HG03575 (cell line): ENCODE data around the gene TMEM163.
"Not testable (repeated sequence)": the region's sequence is repeated elsewhere in the genome, so short reads cannot be mapped to it uniquely, and the experiment has no call there.

Experiments
- ATAC-seq: cut with Tn5 transposase; IDR thresholded peaks from one replicate; pipeline ENCODE4 v1.9.1; 2021; ENCODE audit not compliant: unreplicated experiment, insufficient number of reproducible peaks, low FRiP score; ENCODE audit errors: extremely low read depth

The TMEM163 gene

DNA sequence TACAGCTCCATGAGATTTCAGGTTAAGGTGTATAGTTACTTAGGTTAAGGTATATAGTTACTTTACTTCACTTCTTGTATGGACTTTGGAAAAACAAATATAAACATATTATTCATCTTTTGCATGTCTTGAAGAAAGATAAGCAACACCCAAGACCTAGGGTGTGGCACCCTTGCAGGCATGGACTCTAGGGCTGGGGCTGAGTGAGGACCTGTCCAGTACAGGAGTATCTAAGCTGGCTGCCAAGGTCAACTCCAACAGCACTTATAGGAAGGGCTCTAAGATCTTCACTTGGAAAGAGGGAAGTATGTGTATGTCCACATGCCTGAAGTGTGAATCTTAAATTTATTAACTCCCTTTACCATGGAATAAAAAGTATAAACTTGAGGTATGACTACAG lies 7.1 kb upstream of the TMEM163 start:
- ATAC-seq, result no peak

DNA sequence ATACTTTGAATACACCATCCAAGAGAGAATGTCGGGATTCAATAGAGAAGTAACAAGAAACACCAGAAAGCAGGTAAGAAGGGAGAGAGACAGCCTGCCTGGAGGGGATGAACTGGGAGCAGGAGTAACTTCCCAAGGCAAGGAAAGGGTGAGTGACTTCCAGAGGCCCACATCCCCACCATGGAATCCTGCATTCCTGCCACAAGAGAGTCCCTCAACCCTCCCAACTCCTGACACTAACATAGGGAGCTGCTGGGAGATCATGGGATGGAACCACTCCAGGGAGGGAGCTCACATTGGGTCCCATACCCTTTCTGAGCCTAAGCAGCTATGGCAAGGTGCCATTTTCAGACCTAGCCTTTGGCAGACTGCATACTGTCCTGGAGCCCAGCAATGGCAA lies 5.5 kb upstream of the TMEM163 start:
- no peak for ATAC-seq

DNA sequence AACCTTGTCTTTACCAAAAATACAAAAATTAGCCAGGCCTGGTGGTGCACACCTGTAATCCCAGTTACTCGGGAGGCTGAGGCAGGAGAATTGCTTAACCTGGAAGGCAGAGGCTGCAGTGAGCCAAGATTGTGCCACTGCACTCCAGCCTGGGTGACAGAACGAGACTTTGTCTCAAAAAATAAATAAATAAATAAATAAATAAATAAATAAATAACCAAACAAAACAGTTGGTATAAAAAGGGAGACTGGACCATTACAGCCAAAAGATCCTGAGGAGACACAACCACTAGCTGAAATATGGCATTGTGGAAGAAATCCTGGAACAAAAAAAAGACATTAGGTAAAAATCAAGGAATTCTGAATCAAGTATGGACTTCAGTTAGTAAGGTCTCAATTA lies 4.9 kb upstream of the TMEM163 start:
- not testable (repeated sequence) for ATAC-seq

DNA sequence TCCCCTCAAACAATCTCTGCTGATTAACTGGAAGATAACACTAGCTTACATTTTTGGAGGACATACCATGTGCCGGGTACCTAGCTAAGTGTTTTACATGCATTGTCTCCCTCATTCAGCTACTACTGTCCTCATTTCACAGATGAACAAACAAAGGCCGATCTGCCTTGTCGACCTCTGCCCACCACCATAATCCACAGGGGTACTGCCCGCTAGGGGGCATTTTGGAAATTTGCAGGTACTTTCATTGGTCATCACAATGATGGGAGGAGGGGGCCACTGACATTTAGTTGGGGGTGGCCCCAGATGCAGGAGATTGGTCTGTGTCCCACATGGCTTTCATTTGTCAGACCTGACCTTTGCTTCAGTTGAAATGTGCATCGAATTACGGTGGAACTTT lies 3.9 kb upstream of the TMEM163 start:
- ATAC-seq, result no peak

- no peak for ATAC-seq
Measured at GRCh38 chr2:134721596-134721995, 2.8 kb upstream of the TMEM163 start.

- no peak for ATAC-seq
Measured at GRCh38 chr2:134718023-134718816, 580 bp downstream of the TMEM163 start.

DNA sequence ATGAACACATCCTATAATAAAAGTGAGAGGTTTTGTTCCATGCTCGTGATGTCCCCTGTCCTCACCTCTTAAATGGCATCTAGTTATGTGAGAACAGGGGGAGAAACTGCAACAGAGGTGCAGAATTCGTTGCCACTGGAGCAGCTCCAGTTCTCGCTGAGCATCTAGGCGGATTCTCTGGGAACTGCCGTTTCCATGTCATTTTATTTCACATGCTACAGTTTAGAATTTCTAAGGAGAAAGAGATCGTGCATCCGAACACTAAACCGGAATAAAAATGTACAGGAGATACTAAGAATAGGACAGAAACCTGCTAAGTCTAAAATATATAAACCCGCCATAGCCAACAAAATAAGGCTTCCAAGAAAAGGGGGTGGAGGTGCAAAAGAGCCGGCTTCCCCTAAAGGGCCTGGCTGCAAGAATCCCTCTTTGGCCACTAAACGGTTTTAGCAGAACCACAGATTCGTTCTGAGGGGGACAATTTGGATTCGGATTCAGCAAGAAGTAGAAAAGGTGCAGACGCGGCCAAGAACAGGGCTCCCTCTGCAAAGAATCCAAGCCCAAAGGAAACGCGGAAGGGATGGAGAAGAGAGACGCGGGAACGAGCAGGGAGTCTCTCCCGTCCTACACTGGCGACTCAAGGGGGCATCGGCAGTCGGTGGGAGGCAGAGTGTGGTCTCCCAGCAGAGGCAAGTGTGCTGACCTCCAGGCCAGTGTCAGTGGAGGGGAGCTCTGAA lies 1.3 kb downstream of the TMEM163 start:
- ATAC-seq, result no peak

- no peak for ATAC-seq
Measured at GRCh38 chr2:134716721-134717243, 2.0 kb downstream of the TMEM163 start.

GRCh38 chr2:134715932-134716643 lies 2.7 kb downstream of the TMEM163 start:
- ATAC-seq, result no peak

- ATAC-seq, result no peak
Measured at GRCh38 chr2:134714228-134714627, 4.6 kb downstream of the TMEM163 start.

- ATAC-seq, result no peak
Measured at GRCh38 chr2:134713606-134714005, 5.2 kb downstream of the TMEM163 start.

- no peak for ATAC-seq
Measured at GRCh38 chr2:134713176-134713575, 5.6 kb downstream of the TMEM163 start.

GRCh38 chr2:134712736-134713135 lies 6.1 kb downstream of the TMEM163 start:
- no peak for ATAC-seq

DNA sequence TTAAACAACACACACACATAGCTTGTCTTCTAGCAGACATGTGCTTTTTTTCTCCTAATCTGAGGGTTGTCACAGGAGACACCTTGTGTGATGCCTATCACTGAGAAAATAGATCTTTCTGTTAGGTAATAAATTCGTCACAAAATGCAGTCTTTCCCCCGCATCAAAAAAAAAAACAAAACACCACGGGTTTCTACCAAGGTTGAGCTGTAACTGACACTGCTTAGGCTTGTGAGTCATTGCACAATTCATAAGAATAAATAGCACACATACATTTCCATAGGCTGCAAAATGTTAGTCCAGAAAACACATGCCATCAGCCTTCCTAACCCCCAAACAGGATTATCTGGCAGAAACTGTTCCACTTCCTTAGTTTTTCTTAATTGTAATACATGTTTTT lies 6.5 kb downstream of the TMEM163 start:
- no peak for ATAC-seq

GRCh38 chr2:134711692-134712091 lies 7.1 kb downstream of the TMEM163 start:
- no peak for ATAC-seq

DNA sequence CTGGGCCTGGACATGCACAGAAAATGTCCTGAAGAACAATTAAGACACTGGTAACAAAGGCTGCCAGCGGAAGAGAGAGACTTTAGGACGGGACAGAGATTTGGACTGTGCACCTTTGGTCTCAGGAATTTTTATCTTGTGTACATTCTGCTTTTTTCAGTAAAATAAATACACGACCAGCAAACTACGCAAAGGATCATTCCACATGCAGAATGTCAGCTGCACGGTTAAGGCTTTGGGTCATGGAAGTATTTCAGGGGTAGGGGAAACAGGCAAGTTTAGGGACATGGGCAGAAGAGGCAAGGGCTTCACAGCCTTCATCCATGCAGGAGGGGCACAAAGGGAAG lies 11.5 kb downstream of the TMEM163 start:
- no peak for ATAC-seq

GRCh38 chr2:134706587-134707329 lies 12.0 kb downstream of the TMEM163 start:
- ATAC-seq, result no peak

GRCh38 chr2:134705861-134706586 lies 12.8 kb downstream of the TMEM163 start:
- no peak for ATAC-seq
